Bone marrow (tissue), 2 donors: ENCODE results near the gene ALKBH8.
"Not testable (repeated sequence)": the region's sequence is repeated elsewhere in the genome, so short reads cannot be mapped to it uniquely, and the experiment has no call there.

Source experiments
- DNase-seq, 2 donors: peaks; one replicate each; lab custom pipeline; 2025; lab: John Stamatoyannopoulos, UW

The ALKBH8 gene

GRCh38 chr11:107565219-107565937, at the start of gene ALKBH8:
ALKBH8 (minus strand) TSS chr11:107565735; CDS start chr11:107560893, 4,842 bp downstream.
- DNase-seq = peak; percentile 58 to 59

- DNase-seq = no peak
These were observed 46.9 kb upstream of the ALKBH8 start for GRCh38 chr11:107612445-107612844.

GRCh38 chr11:107609400-107610218, 44.1 kb upstream of the ALKBH8 start:
- DNase-seq = no peak

- no peak for DNase-seq
These were observed 43.3 kb upstream of the ALKBH8 start for GRCh38 chr11:107608809-107609208.

GRCh38 chr11:107606141-107606540, 40.6 kb upstream of the ALKBH8 start:
- DNase-seq = no peak

- no peak for DNase-seq
These were observed 39.8 kb upstream of the ALKBH8 start for GRCh38 chr11:107605061-107606006.

- peak in 1 of 2 donors; percentile 5 for DNase-seq
These were observed 32.9 kb upstream of the ALKBH8 start for GRCh38 chr11:107598225-107599139.

GRCh38 chr11:107594736-107595135, 29.2 kb upstream of the ALKBH8 start:
- no peak for DNase-seq

- no peak for DNase-seq
These were observed 28.4 kb upstream of the ALKBH8 start for GRCh38 chr11:107593951-107594350.

- DNase-seq = no peak
These were observed 27.3 kb upstream of the ALKBH8 start for GRCh38 chr11:107592813-107593212.

- DNase-seq = no peak
These were observed 26.7 kb upstream of the ALKBH8 start for GRCh38 chr11:107592231-107592590.

- no peak for DNase-seq
These were observed 26.1 kb upstream of the ALKBH8 start for GRCh38 chr11:107591378-107592230.

GRCh38 chr11:107590460-107591377, 25.2 kb upstream of the ALKBH8 start, which contains the start of gene ELMOD1:
ELMOD1 (plus strand) TSS chr11:107591147; CDS start chr11:107618190, 27,043 bp downstream.
- no peak for DNase-seq

- no peak for DNase-seq
These were observed 21.9 kb upstream of the ALKBH8 start for GRCh38 chr11:107587306-107587979.

- DNase-seq = no peak
These were observed 18.2 kb upstream of the ALKBH8 start for GRCh38 chr11:107583629-107584195.

GRCh38 chr11:107581147-107581546, 15.6 kb upstream of the ALKBH8 start:
- no peak for DNase-seq

- DNase-seq = not testable (repeated sequence)
These were observed 13.6 kb upstream of the ALKBH8 start for GRCh38 chr11:107579169-107579568.

- DNase-seq = no peak
These were observed 11.8 kb upstream of the ALKBH8 start for GRCh38 chr11:107577346-107577711.
